ENCODE measurements around the gene GALNT14.

GRCh38 chr2:30930716-30931115, 207.5 kb downstream of the GALNT14 start:
- TF ChIP-seq, protein P1, sequence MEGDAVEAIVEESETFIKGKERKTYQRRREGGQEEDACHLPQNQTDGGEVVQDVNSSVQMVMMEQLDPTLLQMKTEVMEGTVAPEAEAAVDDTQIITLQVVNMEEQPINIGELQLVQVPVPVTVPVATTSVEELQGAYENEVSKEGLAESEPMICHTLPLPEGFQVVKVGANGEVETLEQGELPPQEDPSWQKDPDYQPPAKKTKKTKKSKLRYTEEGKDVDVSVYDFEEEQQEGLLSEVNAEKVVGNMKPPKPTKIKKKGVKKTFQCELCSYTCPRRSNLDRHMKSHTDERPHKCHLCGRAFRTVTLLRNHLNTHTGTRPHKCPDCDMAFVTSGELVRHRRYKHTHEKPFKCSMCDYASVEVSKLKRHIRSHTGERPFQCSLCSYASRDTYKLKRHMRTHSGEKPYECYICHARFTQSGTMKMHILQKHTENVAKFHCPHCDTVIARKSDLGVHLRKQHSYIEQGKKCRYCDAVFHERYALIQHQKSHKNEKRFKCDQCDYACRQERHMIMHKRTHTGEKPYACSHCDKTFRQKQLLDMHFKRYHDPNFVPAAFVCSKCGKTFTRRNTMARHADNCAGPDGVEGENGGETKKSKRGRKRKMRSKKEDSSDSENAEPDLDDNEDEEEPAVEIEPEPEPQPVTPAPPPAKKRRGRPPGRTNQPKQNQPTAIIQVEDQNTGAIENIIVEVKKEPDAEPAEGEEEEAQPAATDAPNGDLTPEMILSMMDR (IDR thresholded peaks at IDR 0.05): no peak
- no peak for TF ChIP-seq PREB (CRISPR knock-in tag; IDR thresholded peaks at IDR 0.05; ENCODE audit: borderline replicate concordance)
- TF ChIP-seq ZMAT4 (CRISPR knock-in tag; IDR thresholded peaks at IDR 0.05): no peak
- TF ChIP-seq STAT6 (CRISPR knock-in tag; conservative IDR thresholded peaks at IDR 0.05; ENCODE audit: low read depth): no peak
- TF ChIP-seq, protein P2, sequence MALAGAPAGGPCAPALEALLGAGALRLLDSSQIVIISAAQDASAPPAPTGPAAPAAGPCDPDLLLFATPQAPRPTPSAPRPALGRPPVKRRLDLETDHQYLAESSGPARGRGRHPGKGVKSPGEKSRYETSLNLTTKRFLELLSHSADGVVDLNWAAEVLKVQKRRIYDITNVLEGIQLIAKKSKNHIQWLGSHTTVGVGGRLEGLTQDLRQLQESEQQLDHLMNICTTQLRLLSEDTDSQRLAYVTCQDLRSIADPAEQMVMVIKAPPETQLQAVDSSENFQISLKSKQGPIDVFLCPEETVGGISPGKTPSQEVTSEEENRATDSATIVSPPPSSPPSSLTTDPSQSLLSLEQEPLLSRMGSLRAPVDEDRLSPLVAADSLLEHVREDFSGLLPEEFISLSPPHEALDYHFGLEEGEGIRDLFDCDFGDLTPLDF (CRISPR knock-in tag; IDR thresholded peaks at IDR 0.05): no peak
- TF ChIP-seq GABPB1 (CRISPR knock-in tag; IDR thresholded peaks at IDR 0.05): no peak
- no peak for TF ChIP-seq NFYB (CRISPR knock-in tag; conservative IDR thresholded peaks at IDR 0.05; ENCODE audit: low read depth)
- no peak for TF ChIP-seq ZNF425 (CRISPR knock-in tag; conservative IDR thresholded peaks at IDR 0.05)
- TF ChIP-seq USF1 (CRISPR knock-in tag; IDR thresholded peaks at IDR 0.05): no peak
- TF ChIP-seq ZNF232 (CRISPR knock-in tag; IDR thresholded peaks at IDR 0.05): no peak
- TF ChIP-seq, protein P3, sequence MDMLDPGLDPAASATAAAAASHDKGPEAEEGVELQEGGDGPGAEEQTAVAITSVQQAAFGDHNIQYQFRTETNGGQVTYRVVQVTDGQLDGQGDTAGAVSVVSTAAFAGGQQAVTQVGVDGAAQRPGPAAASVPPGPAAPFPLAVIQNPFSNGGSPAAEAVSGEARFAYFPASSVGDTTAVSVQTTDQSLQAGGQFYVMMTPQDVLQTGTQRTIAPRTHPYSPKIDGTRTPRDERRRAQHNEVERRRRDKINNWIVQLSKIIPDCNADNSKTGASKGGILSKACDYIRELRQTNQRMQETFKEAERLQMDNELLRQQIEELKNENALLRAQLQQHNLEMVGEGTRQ (CRISPR knock-in tag; IDR thresholded peaks at IDR 0.05): no peak
- no peak for TF ChIP-seq ATF2 (CRISPR knock-in tag; IDR thresholded peaks at IDR 0.05; ENCODE audit: borderline replicate concordance, low read depth)
- TF ChIP-seq ESRRA (CRISPR knock-in tag; IDR thresholded peaks at IDR 0.05; ENCODE audit: borderline replicate concordance): no peak
- TF ChIP-seq RELA (CRISPR knock-in tag; IDR thresholded peaks at IDR 0.05; ENCODE audit: borderline replicate concordance): no peak
